ENCODE data around the gene MPC2. TPM values are rescaled to one million over a fixed set of nuclear protein-coding genes. Genes with fewer than 3 reads are reported as not detected.
"Not testable (repeated sequence)": the region's sequence is repeated elsewhere in the genome, so short reads cannot be mapped to it uniquely, and the experiment has no call there.

Gene MPC2
- total RNA-seq, 1 donor from 2014 or later: 33.7 TPM

DNA sequence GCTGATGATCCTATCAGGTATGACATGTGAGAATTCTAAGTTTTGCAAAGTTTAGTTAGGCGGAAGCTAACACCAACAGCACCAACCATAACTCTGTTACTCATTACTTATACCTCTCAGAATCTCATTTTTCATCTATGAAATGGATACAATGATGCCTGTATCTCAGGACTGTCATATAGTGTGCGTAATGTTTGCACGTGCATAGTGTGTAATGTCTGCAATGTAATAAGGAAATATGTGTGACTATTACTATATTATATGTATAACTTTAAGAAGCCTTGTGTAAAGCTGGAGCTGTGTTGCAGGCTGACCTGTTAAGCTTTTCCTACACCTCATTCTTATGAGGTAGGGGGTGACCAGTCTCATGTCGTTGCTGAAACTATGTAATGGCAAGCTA is 36.0 kb downstream of the MPC2 start:
- no peak overlapping the region for H3K27ac Mint-ChIP-seq (ENCODE audit: unreplicated experiment)
- H3K9me3 Mint-ChIP-seq (ENCODE audit: unreplicated experiment): no peaks in the 10 kb centered on the region
- DNase-seq (ENCODE audit: low spot score): no peak
- no peak overlapping the region for H3K4me3 Mint-ChIP-seq (ENCODE audit: unreplicated experiment)
- H3K4me1 Mint-ChIP-seq (ENCODE audit: unreplicated experiment): peaks cover 17% of the 10 kb centered on the region
- peaks cover 3% of the 10 kb centered on the region for H3K27me3 Mint-ChIP-seq (ENCODE audit: unreplicated experiment)
- TF ChIP-seq, protein P1, sequence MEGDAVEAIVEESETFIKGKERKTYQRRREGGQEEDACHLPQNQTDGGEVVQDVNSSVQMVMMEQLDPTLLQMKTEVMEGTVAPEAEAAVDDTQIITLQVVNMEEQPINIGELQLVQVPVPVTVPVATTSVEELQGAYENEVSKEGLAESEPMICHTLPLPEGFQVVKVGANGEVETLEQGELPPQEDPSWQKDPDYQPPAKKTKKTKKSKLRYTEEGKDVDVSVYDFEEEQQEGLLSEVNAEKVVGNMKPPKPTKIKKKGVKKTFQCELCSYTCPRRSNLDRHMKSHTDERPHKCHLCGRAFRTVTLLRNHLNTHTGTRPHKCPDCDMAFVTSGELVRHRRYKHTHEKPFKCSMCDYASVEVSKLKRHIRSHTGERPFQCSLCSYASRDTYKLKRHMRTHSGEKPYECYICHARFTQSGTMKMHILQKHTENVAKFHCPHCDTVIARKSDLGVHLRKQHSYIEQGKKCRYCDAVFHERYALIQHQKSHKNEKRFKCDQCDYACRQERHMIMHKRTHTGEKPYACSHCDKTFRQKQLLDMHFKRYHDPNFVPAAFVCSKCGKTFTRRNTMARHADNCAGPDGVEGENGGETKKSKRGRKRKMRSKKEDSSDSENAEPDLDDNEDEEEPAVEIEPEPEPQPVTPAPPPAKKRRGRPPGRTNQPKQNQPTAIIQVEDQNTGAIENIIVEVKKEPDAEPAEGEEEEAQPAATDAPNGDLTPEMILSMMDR (IDR thresholded peaks at IDR 0.05; ENCODE audit: unreplicated experiment): no peak
- no peaks in the 10 kb centered on the region for H3K36me3 Mint-ChIP-seq (ENCODE audit: low read depth, unreplicated experiment)

DNA sequence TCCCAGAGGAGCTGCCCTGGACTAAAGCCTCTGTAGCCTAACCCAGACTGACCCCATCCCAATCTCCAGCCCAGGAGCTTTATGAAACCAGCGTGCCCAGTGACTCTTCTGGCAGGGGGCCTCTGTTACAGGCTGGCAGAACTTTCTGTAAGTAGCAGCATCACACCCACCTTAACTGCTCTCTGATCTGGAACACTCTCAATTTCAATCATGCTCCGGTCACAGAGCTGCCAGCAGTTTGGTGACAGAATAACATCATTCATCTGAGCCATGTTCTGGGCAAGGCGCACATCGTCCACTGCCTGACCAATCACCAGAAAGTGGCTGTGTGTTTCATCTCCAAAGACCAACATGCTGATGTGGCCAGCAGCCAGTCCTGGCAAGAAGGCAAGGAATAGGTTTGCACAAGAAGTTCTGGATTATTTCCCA is 37.6 kb downstream of the MPC2 start:
- Mint-ChIP-seq H3K36me3 (ENCODE audit: low read depth, unreplicated experiment) (no peaks in the 10 kb centered on the region), H3K27me3 (ENCODE audit: unreplicated experiment) (peaks cover 1% of the 10 kb centered on the region), H3K27ac (ENCODE audit: unreplicated experiment) (no peak overlapping the region), H3K9me3 (ENCODE audit: unreplicated experiment) (no peaks in the 10 kb centered on the region), H3K4me3 (ENCODE audit: unreplicated experiment) (no peak overlapping the region), H3K4me1 (ENCODE audit: unreplicated experiment) (peaks cover under 1% of the 10 kb centered on the region)
- DNase-seq (ENCODE audit: low spot score): no peak
- TF ChIP-seq, protein P1 (IDR thresholded peaks at IDR 0.05; ENCODE audit: unreplicated experiment): no peak

DNA sequence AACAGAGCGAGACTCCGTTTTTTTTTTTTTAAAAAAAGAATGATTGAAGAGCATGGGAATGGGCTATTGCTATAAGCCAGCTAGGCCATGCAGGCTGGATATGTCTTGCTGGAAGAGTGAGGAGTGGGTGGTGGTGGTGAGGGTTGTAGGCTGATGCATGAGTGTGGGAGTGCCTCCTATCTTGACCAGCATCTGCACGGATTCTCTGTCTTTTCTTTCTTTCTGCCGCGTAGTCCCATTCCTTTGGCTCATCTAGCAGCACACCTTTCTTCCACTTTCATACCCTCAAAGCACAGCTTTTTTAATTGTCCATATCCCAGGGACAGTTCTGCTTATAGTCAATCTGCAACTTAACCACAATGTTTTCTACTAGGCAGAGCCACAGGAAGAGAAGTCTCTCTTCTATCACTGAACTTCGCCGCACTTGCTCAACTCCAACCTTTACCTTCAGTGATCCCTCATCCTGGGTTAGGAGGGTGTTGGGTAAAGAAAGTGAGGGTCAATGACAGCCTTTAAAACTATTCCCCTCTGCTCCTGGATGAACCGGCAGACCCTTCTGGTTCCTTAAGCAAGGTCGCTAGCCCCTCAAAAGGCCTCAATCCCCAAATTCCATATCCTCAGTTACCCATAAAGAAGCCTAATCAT is 38.2 kb downstream of the MPC2 start:
- TF ChIP-seq, protein P1 (IDR thresholded peaks at IDR 0.05; ENCODE audit: unreplicated experiment): no peak
- Mint-ChIP-seq H3K27ac (ENCODE audit: unreplicated experiment) (no peak overlapping the region), H3K9me3 (ENCODE audit: unreplicated experiment) (no peaks in the 10 kb centered on the region), H3K27me3 (ENCODE audit: unreplicated experiment) (peaks cover 1% of the 10 kb centered on the region), H3K4me3 (ENCODE audit: unreplicated experiment) (no peak overlapping the region), H3K36me3 (ENCODE audit: low read depth, unreplicated experiment) (no peaks in the 10 kb centered on the region), H3K4me1 (ENCODE audit: unreplicated experiment) (no peaks in the 10 kb centered on the region)
- DNase-seq (ENCODE audit: low spot score): no peak

DNA sequence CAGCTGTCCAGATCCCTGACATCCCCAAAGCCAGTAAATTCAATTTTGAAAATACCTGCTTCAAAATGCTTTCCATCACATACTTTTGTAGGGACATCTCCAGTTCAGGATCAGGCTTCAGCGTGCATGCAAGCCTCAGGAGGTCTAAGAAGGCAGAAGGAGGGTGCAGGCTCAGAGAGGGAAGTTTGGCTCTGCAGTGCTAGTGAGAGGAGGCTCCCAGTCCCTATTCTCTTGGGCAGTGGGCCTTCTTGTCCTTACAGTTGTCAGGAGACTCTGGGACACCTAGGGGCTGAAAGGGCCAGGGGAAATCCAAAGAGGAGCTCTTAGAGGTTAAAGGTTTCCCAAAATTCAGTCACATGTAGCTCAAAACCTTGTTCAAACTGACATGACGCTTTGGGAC is 43.1 kb downstream of the MPC2 start:
- TF ChIP-seq, protein P1 (IDR thresholded peaks at IDR 0.05; ENCODE audit: unreplicated experiment): no peak
- Mint-ChIP-seq H3K4me3 (ENCODE audit: unreplicated experiment) (no peak overlapping the region), H3K27ac (ENCODE audit: unreplicated experiment) (no peak overlapping the region), H3K4me1 (ENCODE audit: unreplicated experiment) (no peaks in the 10 kb centered on the region), H3K27me3 (ENCODE audit: unreplicated experiment) (peaks cover 1% of the 10 kb centered on the region), H3K9me3 (ENCODE audit: unreplicated experiment) (no peaks in the 10 kb centered on the region), H3K36me3 (ENCODE audit: low read depth, unreplicated experiment) (no peaks in the 10 kb centered on the region)
- DNase-seq (ENCODE audit: low spot score): no peak

DNA sequence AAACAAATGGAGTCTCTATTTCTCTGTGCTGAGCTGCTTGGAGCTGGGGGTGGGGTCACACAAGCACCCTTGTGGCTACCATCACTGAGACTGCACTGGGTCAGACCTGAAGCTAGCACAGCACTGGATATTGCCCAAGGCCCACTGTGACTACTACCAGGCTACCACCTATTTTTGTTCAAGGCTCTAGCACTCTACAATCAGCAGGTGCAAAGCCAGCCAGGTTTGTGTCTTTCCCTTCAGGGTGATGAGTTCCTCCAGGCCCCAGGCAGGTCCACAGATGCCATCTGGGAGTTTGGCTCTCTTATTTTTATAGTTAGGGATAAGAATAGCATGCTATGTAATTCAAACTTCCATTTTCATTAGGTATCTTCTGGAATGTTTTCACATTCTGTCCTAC is 46.5 kb downstream of the MPC2 start:
- no peak for DNase-seq (ENCODE audit: low spot score)
- TF ChIP-seq, protein P1 (IDR thresholded peaks at IDR 0.05; ENCODE audit: unreplicated experiment): no peak
- Mint-ChIP-seq H3K9me3 (ENCODE audit: unreplicated experiment) (no peaks in the 10 kb centered on the region), H3K36me3 (ENCODE audit: low read depth, unreplicated experiment) (no peaks in the 10 kb centered on the region), H3K4me3 (ENCODE audit: unreplicated experiment) (no peak overlapping the region), H3K27ac (ENCODE audit: unreplicated experiment) (no peak overlapping the region), H3K27me3 (ENCODE audit: unreplicated experiment) (no peaks in the 10 kb centered on the region), H3K4me1 (ENCODE audit: unreplicated experiment) (no peaks in the 10 kb centered on the region)

DNA sequence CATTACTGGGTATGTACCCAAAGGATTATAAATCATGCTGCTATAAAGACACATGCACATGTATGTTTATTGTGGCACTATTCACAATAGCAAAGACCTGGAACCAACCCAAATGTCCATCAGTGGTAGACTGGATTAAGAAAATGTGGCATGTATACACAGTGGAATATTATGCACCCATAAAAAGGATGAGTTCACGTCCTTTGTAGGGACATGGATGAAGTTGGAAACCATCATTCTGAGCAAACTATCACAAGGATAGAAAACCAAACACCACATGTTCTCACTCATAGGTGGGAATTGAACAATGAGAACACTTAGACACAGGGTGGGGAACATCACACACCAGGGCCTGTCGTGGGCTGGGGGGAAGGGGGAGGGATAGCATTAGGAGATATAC is 49.7 kb downstream of the MPC2 start:
- H3K4me1 Mint-ChIP-seq (ENCODE audit: unreplicated experiment); H3K36me3 Mint-ChIP-seq (ENCODE audit: low read depth, unreplicated experiment); DNase-seq (ENCODE audit: low spot score); H3K9me3 Mint-ChIP-seq (ENCODE audit: unreplicated experiment); H3K27ac Mint-ChIP-seq (ENCODE audit: unreplicated experiment); H3K27me3 Mint-ChIP-seq (ENCODE audit: unreplicated experiment); H3K4me3 Mint-ChIP-seq (ENCODE audit: unreplicated experiment): not testable (repeated sequence)
